NOMO-1 (cell line): ENCODE results near the gene NANOGP8.
"Not testable (repeated sequence)": the region's sequence is repeated elsewhere in the genome, so short reads cannot be mapped to it uniquely, and the experiment has no call there.

Experiments used
- DNase-seq, 2 experiments: peaks; one replicate each; lab custom pipeline; 2025; ENCODE audit not compliant: unreplicated experiment in 2 of 2; lab: John Stamatoyannopoulos, UW

NANOGP8 gene

GRCh38 chr15:35095941-35096340 is 10.8 kb upstream of the NANOGP8 start:
- DNase-seq = no peak

GRCh38 chr15:35092846-35093245 is 7.8 kb upstream of the NANOGP8 start:
- DNase-seq = no peak

- no peak for DNase-seq
Observed at GRCh38 chr15:35092311-35092710, 7.2 kb upstream of the NANOGP8 start.

- DNase-seq = no peak
Observed at GRCh38 chr15:35090104-35090807, 5.2 kb upstream of the NANOGP8 start.

- DNase-seq = no peak
Observed at GRCh38 chr15:35089551-35089950, 4.5 kb upstream of the NANOGP8 start.

GRCh38 chr15:35088329-35088728 is 3.2 kb upstream of the NANOGP8 start:
- no peak for DNase-seq

- DNase-seq = no peak
Observed at GRCh38 chr15:35087759-35088158, 2.7 kb upstream of the NANOGP8 start.

- DNase-seq = not testable (repeated sequence)
Observed at GRCh38 chr15:35082371-35083348, 2.4 kb downstream of the NANOGP8 start.

- DNase-seq = not testable (repeated sequence)
Observed at GRCh38 chr15:35081626-35082365, 3.3 kb downstream of the NANOGP8 start.

GRCh38 chr15:35080226-35080625 is 4.9 kb downstream of the NANOGP8 start:
- no peak for DNase-seq

GRCh38 chr15:35078221-35078915 is 6.7 kb downstream of the NANOGP8 start:
- DNase-seq = peak; percentile 15 to 57

- peak; percentile 41 to 43 for DNase-seq
Observed at GRCh38 chr15:35071106-35071505, 14.0 kb downstream of the NANOGP8 start.

- DNase-seq = no peak
Observed at GRCh38 chr15:35068846-35069475, 16.1 kb downstream of the NANOGP8 start.

GRCh38 chr15:35067496-35068347 is 17.4 kb downstream of the NANOGP8 start:
- DNase-seq = no peak

GRCh38 chr15:35066094-35066493 is 19.0 kb downstream of the NANOGP8 start:
- no peak for DNase-seq

- DNase-seq = no peak
Observed at GRCh38 chr15:35064576-35065190, 20.4 kb downstream of the NANOGP8 start.

GRCh38 chr15:35062738-35063099 is 22.4 kb downstream of the NANOGP8 start:
- no peak for DNase-seq

- no peak for DNase-seq
Observed at GRCh38 chr15:35061825-35062737, 23.0 kb downstream of the NANOGP8 start.
